OCI-LY3 (cell line): ENCODE data around the gene DYNC1LI1.
A peak's percentile ranks its signal among the peaks of the same experiment; 100 is the strongest.

Source experiments
- H2AFZ ChIP-seq: fragments of 200-600, 300-600 bp; shearing (Covaris generic); 2 replicates; pipeline ENCODE4 v1.6.0; 2014; ENCODE audit warnings: antibody characterized with exemption, low read depth, low read length
- H3K27ac ChIP-seq: fragments of 200-600, 300-600 bp; sonication (generic); 2 replicates; pipeline ENCODE4 v1.5.1; 2014; ENCODE audit warnings: mild to moderate bottlenecking, low read length, moderate library complexity, mixed read lengths
- H3K27me3 ChIP-seq: fragments of 200-600, 300-600 bp; sonication (generic); 2 replicates; pipeline ENCODE4 v1.6.1; 2014; ENCODE audit warnings: low read depth, low read length, mixed read lengths
- H3K36me3 ChIP-seq: fragments of 200-600, 300-600 bp; sonication (generic); replicated peaks from 2 replicates; pipeline ENCODE3; 2014; ENCODE audit warnings: low read depth, low read length, mixed read lengths
- H3K4me1 ChIP-seq: fragments of 300-600, 200-600 bp; sonication (generic); 2 replicates; pipeline ENCODE4 v1.6.1; 2014; ENCODE audit warnings: low read length, mixed read lengths
- H3K4me2 ChIP-seq: fragments of 200-600, 300-600 bp; sonication (generic); 2 replicates; pipeline ENCODE4 v1.6.1; 2014; ENCODE audit warnings: low read length, mixed read lengths
- H3K4me3 ChIP-seq: fragments of 300-600, 200-600 bp; sonication (generic); 2 replicates; pipeline ENCODE4 v1.5.1; 2014; ENCODE audit warnings: antibody characterized with exemption, mild to moderate bottlenecking, low read length, moderate library complexity
- H3K79me2 ChIP-seq: fragments of 300-600, 200-600 bp; shearing (Covaris generic); 2 replicates; pipeline ENCODE4 v1.6.1; 2014; ENCODE audit warnings: mild to moderate bottlenecking, low read length, mixed read lengths
- H3K9ac ChIP-seq: fragments of 300-600, 200-600 bp; shearing (Covaris generic); 2 replicates; pipeline ENCODE4 v1.6.0; 2014; ENCODE audit warnings: mild to moderate bottlenecking, low read length, moderate library complexity
- H3K9me3 ChIP-seq: fragments of 200-600, 300-600 bp; shearing (Covaris generic); 2 replicates; pipeline ENCODE4 v1.6.1; 2014; ENCODE audit warnings: low read length, mixed read lengths; ENCODE audit not compliant: insufficient read depth
- H4K20me1 ChIP-seq: fragments of 200-600, 300-600 bp; sonication (generic); 2 replicates; pipeline ENCODE4 v1.6.1; 2016; ENCODE audit warnings: low read length, mixed read lengths; ENCODE audit not compliant: insufficient read depth
- EZH2phosphoT487 ChIP-seq: fragments of 200-600 bp; shearing (Covaris generic); IDR thresholded peaks from 2 replicates; pipeline ENCODE4 v1.6.1; 2018; ENCODE audit warnings: antibody characterized with exemption, mixed run types, low read depth
- TF ChIP-seq, protein P1 (sequence below): fragments of 200-600, 300-600 bp; sonication (generic); IDR thresholded peaks from 2 replicates; pipeline ENCODE4 v1.5.1; 2014; ENCODE audit warnings: antibody characterized with exemption, low read length, low read depth

Gene DYNC1LI1

DNA sequence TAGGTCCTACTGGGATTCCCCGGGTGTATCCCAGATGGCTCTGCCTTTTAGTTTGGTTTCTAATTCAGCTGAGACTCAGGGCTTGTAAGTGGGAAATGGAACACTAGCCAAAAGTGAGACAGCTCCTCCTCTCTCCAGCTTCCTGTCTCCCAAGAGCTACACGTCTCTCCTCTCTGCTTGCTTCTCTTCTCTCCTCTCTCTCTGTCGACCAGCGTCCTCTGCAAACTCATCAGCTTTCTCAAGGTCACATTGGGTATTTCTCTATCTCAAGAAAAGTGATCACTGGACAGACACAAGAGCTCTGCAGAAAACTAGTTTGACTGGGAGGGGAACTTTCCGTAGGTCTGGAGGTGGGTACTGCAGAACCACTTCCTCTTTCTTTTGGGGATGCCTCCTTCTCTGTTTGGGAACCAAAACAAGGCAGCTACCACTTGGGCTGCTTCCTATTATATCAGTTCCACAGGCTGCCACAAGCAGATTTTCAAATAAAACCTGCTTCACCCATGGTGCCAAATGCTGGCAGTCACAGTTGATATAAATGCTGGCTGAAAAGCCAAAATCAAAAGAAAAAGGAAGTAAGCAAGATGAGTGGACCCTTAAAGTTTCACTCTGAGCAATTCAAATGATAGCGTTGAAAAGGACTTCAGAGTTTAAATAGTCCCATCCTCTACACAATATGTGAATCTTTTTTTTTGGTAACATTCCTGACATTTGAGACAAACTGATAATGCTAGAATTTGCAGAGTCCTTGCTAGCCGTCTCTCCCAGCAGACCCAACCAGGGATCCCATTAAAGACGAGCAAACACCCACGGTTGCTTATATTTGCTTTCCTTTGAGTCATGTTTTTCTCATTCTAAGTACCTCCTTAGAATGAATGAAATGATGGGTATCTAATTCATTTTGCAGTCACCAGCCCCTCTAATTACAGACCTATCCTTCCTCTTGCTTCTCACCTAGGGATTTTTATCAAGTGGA lies 7.2 kb upstream of the DYNC1LI1 start:
- no peak for TF ChIP-seq EZH2phosphoT487
- TF ChIP-seq, protein P1, sequence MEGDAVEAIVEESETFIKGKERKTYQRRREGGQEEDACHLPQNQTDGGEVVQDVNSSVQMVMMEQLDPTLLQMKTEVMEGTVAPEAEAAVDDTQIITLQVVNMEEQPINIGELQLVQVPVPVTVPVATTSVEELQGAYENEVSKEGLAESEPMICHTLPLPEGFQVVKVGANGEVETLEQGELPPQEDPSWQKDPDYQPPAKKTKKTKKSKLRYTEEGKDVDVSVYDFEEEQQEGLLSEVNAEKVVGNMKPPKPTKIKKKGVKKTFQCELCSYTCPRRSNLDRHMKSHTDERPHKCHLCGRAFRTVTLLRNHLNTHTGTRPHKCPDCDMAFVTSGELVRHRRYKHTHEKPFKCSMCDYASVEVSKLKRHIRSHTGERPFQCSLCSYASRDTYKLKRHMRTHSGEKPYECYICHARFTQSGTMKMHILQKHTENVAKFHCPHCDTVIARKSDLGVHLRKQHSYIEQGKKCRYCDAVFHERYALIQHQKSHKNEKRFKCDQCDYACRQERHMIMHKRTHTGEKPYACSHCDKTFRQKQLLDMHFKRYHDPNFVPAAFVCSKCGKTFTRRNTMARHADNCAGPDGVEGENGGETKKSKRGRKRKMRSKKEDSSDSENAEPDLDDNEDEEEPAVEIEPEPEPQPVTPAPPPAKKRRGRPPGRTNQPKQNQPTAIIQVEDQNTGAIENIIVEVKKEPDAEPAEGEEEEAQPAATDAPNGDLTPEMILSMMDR, result no peak
- H3K79me2 ChIP-seq, result 0 out of 2 replicates have a peak, but pooled peaks cover 3% of the 10 kb centered on the region
- H4K20me1 ChIP-seq, result no peaks in the 10 kb centered on the region
- H3K4me1 ChIP-seq, result peaks cover 42% of the 10 kb centered on the region
- no peaks in the 10 kb centered on the region for H3K36me3 ChIP-seq
- peak overlapping the region; percentile 90 for H3K27ac ChIP-seq
- peak overlapping the region; percentile 57 for H3K4me3 ChIP-seq
- peak overlapping the region; percentile 77 for H3K4me2 ChIP-seq
- no peaks in the 10 kb centered on the region for H3K9me3 ChIP-seq
- H3K27me3 ChIP-seq, result no peaks in the 10 kb centered on the region
- peak overlapping the region; percentile 55 for H2AFZ ChIP-seq
- peak overlapping the region; percentile 62 for H3K9ac ChIP-seq

DNA sequence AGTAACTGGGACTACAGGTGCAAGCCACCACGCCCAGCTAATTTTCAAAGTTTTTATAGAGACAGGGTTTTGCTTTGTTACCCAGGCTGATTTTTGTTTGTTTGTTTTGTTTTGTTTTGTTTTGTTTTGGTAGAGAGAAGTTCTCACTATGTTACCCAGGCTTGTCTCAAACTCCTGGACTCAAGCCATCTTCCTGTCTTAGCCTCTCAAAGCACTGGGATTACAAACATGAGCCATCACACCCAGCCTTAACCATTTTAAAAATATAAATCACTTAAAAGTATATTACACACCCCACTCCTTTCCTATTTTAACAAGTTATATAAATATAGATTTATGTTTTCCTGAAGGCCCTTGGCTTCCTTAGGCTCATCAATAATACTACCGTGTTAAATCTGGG lies 6.5 kb upstream of the DYNC1LI1 start:
- Histone ChIP-seq H3K9me3 (no peaks in the 10 kb centered on the region), H3K9ac (peak overlapping the region; percentile 62), H3K4me3 (peak overlapping the region; percentile 57), H2AFZ (peak overlapping the region; percentile 55), H3K36me3 (no peaks in the 10 kb centered on the region), H4K20me1 (no peaks in the 10 kb centered on the region), H3K4me1 (peaks cover 42% of the 10 kb centered on the region), H3K4me2 (peak overlapping the region; percentile 77), H3K79me2 (0 out of 2 replicates have a peak, but pooled peaks cover 3% of the 10 kb centered on the region), H3K27ac (peak overlapping the region; percentile 90), H3K27me3 (no peaks in the 10 kb centered on the region)
- TF ChIP-seq, protein P1, result no peak
- TF ChIP-seq EZH2phosphoT487, result no peak

DNA sequence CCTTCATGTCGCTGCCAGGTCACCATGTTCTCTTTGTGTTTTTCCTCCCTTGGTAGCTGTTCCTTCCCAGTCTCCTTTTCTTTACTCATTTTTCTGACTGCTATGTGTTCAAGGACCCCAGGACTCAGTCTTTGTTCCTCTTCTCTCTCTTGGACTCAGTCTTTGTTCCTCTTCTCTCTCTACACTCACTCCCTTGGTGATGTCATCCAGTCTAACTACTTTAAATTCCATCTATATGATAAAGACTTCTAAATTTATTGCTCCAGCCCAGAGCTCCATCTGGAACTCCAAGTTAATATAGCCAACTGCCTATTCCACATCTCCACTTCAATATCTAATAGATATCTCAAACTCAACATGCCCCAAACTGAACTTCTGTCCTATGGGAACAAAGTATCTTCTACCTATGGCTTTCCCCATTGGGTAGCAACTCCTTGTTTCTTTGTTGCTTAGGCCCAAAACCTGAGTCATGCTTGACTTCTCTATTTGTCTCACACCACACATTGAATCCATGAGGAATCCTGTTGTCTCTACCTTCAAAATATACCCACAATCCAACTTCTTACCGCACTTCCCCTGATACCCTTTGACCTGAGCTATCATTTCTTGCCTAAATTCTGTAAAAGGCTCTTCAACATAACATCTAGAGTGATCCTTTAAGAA lies 4.9 kb upstream of the DYNC1LI1 start:
- Histone ChIP-seq H3K9me3 (no peaks in the 10 kb centered on the region), H3K9ac (no peak overlapping the region), H3K4me3 (peak overlapping the region; percentile 31; the same call in 1 of the 2 replicates), H3K4me1 (peaks cover 50% of the 10 kb centered on the region), H3K36me3 (no peaks in the 10 kb centered on the region), H3K79me2 (peaks cover 3% of the 10 kb centered on the region; the same call in 1 of the 2 replicates), H3K27ac (peak overlapping the region; percentile 42; the same call in 1 of the 2 replicates), H3K4me2 (peak overlapping the region; percentile 66), H3K27me3 (no peaks in the 10 kb centered on the region), H2AFZ (no peak overlapping the region), H4K20me1 (no peaks in the 10 kb centered on the region)
- no peak for TF ChIP-seq EZH2phosphoT487
- TF ChIP-seq, protein P1, result no peak

DNA sequence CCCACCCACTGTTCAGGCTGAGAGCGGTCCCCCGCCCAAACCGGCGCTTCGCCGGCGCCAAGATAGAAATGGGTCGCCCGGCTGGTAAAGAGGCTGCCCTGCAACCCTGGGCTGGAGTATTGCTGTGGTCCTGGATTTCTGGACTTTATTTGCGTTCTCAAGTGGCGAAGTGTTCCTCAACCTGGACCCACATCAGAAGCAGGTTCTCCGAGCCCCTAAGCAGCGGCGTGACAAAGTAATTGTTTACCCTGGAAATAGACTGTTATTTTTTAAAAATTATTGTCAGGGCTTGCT lies 481 bp upstream of the DYNC1LI1 start:
- H4K20me1 ChIP-seq, result peaks cover 12% of the 10 kb centered on the region
- no peaks in the 10 kb centered on the region for H3K27me3 ChIP-seq
- TF ChIP-seq EZH2phosphoT487, result no peak
- TF ChIP-seq, protein P1, result no peak
- H3K27ac ChIP-seq, result peak overlapping the region; percentile 28; the same call in 1 of the 2 replicates
- peaks cover 29% of the 10 kb centered on the region for H3K4me1 ChIP-seq
- peaks cover 40% of the 10 kb centered on the region for H3K79me2 ChIP-seq
- H3K4me3 ChIP-seq, result peak overlapping the region; percentile 87
- peaks cover 8% of the 10 kb centered on the region for H3K36me3 ChIP-seq
- H3K9me3 ChIP-seq, result no peaks in the 10 kb centered on the region
- H3K9ac ChIP-seq, result peak overlapping the region; percentile 82
- peak overlapping the region; percentile 80 for H3K4me2 ChIP-seq
- peak overlapping the region; percentile 90 for H2AFZ ChIP-seq
